Activated CD4-positive, alpha-beta T cell treated with anti-CD3 and anti-CD28 coated beads, Interleukin-2, Interleukin-4, amounts not matched to agents 100 ng/mL and 50 ng/mL, durations not matched to agents 16 hours and 8 hours (primary cell): ENCODE data around the gene RPP30.
"Not testable (repeated sequence)": the region's sequence is repeated elsewhere in the genome, so short reads cannot be mapped to it uniquely, and the experiment has no call there.

Experiments
- DNase-seq: peaks from one replicate; pipeline ENCODE4 v3.0.0-alpha.2; 2020; ENCODE audit warnings: low spot score

The RPP30 gene

GRCh38 chr10:90871279-90871765, 452 bp upstream of the RPP30 start:
- DNase-seq = peak; percentile 72

GRCh38 chr10:90872648-90873020, 860 bp downstream of the RPP30 start:
- peak; percentile 82 for DNase-seq

- no peak for DNase-seq
These were observed 7.3 kb downstream of the RPP30 start for GRCh38 chr10:90879062-90879461.

GRCh38 chr10:90880059-90880719, 8.4 kb downstream of the RPP30 start:
- DNase-seq = not testable (repeated sequence)

GRCh38 chr10:90884431-90884830, 12.7 kb downstream of the RPP30 start:
- no peak for DNase-seq

GRCh38 chr10:90885176-90885575, 13.4 kb downstream of the RPP30 start:
- DNase-seq = no peak

GRCh38 chr10:90887555-90887954, 15.8 kb downstream of the RPP30 start:
- no peak for DNase-seq

GRCh38 chr10:90888387-90888786, 16.6 kb downstream of the RPP30 start:
- DNase-seq = no peak

- no peak for DNase-seq
These were observed 17.9 kb downstream of the RPP30 start for GRCh38 chr10:90889636-90890035.

- no peak for DNase-seq
These were observed 18.6 kb downstream of the RPP30 start for GRCh38 chr10:90890347-90890746.

GRCh38 chr10:90893190-90893589, 21.4 kb downstream of the RPP30 start:
- DNase-seq = no peak

- not testable (repeated sequence) for DNase-seq
These were observed 25.1 kb downstream of the RPP30 start for GRCh38 chr10:90896916-90897315.

GRCh38 chr10:90905925-90906324, 34.2 kb downstream of the RPP30 start:
- peak; percentile 66 for DNase-seq

- peak; percentile 21 for DNase-seq
These were observed 34.8 kb downstream of the RPP30 start for GRCh38 chr10:90906596-90906995.

GRCh38 chr10:90911133-90912051, 39.6 kb downstream of the RPP30 start:
- peak; percentile 64 for DNase-seq

- no peak for DNase-seq
These were observed 40.4 kb downstream of the RPP30 start for GRCh38 chr10:90912174-90912573.

GRCh38 chr10:90912854-90913479, 41.2 kb downstream of the RPP30 start:
- no peak for DNase-seq

GRCh38 chr10:90913774-90914420, 42.1 kb downstream of the RPP30 start:
- no peak for DNase-seq

GRCh38 chr10:90914992-90915765, 43.4 kb downstream of the RPP30 start:
- no peak for DNase-seq

- DNase-seq = no peak
These were observed 43.9 kb downstream of the RPP30 start for GRCh38 chr10:90915766-90916075.

- no peak for DNase-seq
These were observed 44.8 kb downstream of the RPP30 start for GRCh38 chr10:90916392-90917237.
